ENCODE results near the gene TCP10L.

DNA sequence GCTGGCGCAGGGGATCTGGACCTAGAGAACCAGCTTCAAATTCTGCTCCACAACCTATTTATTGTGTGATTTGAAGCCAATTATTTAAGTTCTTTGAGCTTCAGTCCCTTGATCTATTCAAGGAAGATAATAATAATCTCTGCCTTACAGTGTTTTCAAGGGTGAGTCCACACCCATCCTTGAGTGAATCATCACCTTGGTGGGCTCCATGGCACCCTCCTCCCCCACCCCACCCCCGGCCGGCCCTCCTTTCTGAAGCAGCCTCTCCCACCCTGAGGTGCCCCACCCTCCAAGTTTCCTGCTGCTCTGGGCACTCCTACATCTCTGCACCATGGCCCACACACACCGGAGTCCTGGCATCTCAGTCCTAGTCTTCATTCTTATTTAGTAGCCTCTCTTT is 38.3 kb downstream of the TCP10L start:
- TF ChIP-seq, protein P1, sequence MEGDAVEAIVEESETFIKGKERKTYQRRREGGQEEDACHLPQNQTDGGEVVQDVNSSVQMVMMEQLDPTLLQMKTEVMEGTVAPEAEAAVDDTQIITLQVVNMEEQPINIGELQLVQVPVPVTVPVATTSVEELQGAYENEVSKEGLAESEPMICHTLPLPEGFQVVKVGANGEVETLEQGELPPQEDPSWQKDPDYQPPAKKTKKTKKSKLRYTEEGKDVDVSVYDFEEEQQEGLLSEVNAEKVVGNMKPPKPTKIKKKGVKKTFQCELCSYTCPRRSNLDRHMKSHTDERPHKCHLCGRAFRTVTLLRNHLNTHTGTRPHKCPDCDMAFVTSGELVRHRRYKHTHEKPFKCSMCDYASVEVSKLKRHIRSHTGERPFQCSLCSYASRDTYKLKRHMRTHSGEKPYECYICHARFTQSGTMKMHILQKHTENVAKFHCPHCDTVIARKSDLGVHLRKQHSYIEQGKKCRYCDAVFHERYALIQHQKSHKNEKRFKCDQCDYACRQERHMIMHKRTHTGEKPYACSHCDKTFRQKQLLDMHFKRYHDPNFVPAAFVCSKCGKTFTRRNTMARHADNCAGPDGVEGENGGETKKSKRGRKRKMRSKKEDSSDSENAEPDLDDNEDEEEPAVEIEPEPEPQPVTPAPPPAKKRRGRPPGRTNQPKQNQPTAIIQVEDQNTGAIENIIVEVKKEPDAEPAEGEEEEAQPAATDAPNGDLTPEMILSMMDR (IDR thresholded peaks at IDR 0.05; ENCODE audit: low read depth, low read length) = no peak
- TF ChIP-seq POLR2A (IDR thresholded peaks at IDR 0.05; ENCODE audit: extremely low read depth, insufficient read length) = no peak

Measured in NB4 (cell line).